Kidney tubule cell (primary cell): ENCODE results near the gene SPINT2.
"Not testable (repeated sequence)": the region's sequence is repeated elsewhere in the genome, so short reads cannot be mapped to it uniquely, and the experiment has no call there.

Experiments
- DNase-seq: peaks from one replicate; pipeline ENCODE4 v3.0.0-alpha.2; 2018; ENCODE audit warnings: low spot score

SPINT2 gene

DNA sequence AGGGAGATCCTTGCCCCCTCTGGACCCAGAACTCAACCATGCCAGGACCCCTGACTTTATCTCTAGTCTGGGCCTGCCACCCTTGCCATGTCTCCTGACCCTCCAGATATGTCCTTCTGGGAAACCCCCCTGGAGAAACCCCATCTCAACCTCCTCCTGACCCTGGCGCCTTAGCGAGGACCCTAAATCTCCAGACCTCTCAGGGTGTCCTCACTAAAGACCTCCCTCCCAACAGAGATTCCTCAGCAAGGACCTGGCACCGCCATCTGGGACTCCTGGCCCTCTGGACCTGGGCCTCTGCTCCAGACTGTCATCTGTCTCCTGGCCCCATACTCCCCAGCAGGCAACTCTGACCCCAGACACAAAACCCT is 56.6 kb downstream of the SPINT2 start:
- DNase-seq = no peak

DNA sequence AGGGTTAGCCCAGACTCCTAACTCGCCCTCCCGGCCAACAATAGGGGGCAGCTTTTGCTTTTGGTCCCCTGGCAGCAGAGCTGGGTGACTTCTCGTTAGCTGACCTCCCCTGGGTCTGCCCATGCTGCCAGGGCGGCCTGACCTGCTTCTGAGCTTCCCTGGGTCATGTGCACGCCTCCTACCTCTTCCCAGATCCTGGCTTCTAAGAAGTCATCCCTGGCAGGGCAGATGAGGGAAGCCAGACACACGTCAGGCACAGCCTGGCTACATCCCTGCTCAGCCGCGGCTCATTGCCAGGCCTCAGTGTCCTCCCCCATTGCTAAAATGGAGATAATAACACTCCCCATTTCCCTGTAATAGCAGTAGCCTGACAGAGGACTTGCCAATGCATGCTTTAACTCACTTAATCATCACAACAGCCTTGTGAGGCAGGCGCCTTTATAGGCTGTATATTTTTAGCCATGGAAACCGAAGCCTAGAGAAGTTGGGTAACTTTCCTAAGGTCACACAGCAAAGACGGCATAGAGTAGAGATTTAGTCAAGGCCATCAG is 57.3 kb downstream of the SPINT2 start:
- DNase-seq = no peak

DNA sequence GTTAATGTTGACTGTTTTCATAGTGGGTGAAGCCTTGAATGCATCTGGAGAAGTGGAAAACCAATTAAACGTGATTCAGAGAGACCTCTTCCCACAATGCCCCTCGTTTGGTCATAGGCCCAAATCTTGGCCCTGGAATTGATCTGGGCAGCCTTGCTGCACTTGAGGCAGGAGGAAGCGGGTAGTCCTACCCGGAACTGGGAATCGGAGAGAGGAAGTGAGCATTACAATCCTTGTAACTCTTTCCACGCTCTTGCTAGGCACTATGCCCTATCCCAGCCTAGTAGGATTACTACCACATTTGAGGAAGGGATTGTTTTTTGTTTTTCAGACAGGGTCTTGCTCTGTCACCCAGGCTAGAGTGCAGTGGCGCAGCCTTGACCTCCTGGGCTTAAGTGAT is 58.9 kb downstream of the SPINT2 start:
- no peak for DNase-seq

DNA sequence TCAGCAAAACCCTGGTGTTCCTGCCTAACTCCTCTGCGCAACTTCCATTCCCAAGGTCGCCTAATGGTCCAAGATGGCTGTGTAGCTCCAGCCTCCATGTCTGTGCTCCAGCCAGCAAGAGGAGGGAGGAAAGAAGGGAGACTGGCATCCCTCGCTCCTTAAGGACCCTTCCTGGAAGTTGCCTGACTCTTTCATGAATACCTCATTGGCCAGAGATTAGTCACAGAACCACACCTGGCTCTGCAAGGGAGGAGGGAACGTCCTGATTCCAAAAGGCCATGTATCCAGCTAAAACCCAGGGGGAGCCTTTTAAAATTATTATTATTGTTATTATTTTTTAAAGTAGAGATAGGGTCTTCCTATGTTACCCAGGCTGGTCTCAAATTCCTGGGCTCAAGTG is 60.1 kb downstream of the SPINT2 start:
- peak; percentile 26 for DNase-seq

DNA sequence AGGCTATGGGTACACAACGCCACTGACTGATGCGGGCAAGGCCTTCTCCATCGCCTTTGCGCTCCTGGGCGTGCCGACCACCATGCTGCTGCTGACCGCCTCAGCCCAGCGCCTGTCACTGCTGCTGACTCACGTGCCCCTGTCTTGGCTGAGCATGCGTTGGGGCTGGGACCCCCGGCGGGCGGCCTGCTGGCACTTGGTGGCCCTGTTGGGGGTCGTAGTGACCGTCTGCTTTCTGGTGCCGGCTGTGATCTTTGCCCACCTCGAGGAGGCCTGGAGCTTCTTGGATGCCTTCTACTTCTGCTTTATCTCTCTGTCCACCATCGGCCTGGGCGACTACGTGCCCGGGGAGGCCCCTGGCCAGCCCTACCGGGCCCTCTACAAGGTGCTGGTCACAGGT is 62.2 kb downstream of the SPINT2 start:
- DNase-seq = no peak

DNA sequence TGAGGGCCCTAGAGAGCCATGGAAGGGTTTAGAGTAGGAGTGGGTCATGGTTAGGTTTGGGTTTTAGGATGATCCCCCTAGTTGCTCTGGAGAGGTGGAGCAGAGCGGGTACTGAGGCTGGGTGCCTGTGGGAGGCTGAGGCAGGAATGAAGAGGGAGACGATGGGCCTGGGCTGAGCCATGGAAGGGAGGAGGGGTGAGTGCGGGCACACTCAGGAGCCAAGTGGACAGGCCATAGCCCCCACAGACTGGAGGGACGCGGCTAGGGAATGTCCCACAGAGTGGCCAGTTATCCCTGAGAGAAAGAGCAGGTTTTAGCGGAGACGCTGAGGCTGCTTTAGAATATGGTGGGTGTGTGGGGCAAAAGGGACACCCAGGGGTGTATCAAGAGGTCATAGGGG is 65.3 kb downstream of the SPINT2 start:
- DNase-seq = no peak

DNA sequence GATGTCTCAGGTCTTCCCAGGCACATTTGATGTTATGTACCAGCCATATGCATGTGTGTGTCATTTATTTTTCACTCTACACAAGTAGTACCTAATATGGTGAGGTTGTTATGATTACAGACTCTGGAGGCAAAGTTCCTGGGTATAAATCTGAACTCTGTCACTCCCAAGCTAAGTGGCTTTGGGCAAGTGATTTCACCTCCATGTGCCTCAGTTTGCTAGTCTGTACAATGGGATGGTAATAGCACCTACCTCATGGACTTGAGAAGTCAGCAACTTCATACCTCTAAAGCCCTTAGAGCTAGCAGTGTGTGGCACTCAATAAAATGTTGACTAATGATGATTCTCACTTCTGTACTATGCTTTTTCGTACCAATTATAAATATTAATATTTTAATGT is 67.4 kb downstream of the SPINT2 start:
- no peak for DNase-seq

DNA sequence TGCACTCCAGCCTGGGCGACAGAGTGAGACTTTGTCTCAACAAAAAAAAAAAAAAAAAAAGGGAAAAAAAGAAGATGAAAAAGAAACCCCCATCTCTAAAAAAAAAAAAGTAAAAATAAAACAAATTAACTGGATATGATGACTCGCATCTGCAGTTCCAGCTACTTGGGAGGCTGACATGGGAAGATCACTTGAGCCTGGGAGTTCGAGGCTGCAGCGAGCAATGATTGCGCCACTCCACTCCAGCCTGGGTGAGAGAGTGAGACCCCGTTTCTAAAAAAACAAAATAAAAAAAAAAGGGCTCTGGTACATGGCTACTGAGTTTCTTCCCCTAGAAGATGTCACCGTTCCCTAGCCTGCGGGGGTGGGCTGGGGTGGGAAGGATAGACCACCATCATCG is 68.9 kb downstream of the SPINT2 start:
- no peak for DNase-seq

DNA sequence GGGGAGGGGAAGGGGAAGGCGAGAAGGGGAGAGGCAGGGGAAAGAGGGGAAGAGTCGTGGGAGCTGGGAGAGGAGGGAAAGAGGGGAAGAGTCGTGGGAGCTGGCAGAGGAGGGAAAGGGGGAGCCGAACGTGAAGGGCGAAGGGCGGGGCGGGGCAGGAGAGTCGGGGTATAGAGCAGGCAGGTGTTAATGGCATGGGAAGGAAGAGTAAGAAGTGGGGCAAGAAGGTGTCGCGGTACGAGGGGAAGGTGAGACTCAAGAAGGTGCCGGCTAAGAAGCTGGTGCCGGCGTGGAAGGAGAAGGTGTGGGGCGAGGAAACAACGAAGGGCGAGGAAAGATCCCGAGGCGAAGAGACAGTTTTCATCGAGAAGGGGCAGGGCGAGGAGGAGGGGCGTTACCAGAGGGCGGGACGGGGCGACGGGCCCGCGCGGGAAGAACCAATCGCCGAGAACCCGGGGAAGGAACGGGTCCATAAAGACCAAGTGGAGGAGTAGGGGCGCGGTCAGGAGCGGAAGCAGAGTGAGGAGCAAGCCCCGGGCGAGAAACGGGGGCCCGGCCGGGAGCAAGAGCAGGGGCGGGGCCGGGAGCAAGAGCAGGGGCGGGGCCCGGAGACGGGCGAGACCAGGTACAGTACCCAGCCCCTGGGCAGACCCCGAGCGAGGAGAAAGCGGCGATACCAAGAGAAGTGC is 71.7 kb downstream of the SPINT2 start:
- DNase-seq = peak; percentile 97

DNA sequence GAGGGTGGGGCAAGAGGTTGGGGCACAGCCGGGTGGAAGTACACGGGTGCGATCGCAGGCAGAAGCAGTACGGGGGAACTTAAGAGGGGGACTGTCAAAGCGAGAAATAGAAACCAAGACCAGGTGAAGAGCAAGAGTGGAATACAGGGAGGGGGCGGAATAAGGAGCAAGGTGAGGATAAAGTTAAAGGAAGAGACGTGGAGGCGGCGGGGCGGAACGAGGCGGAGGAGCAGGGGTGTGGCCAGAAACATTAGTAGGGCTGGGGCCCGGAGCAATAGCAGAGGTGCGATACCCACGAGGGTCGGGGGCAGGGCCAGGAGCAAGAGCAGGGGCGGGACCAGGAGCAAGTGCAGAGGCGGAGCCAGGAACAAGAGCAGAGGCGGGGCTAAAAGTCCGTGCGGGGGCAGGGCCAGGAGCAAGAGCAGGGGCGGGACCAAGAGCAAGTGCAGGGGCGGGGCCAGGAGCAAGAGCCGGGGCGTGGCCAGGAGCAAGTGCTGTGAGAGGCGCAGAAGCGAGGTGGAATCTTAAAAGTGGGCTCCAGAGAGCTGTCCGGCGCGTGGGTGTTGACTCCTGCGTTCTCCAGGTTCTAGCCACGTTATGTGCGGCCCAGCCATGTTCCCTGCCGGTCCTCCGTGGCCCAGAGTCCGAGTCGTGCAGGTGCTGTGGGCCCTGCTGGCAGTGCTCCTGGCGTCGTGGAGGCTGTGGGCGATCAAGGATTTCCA is 72.4 kb downstream of the SPINT2 start:
- DNase-seq = peak; percentile 96

DNA sequence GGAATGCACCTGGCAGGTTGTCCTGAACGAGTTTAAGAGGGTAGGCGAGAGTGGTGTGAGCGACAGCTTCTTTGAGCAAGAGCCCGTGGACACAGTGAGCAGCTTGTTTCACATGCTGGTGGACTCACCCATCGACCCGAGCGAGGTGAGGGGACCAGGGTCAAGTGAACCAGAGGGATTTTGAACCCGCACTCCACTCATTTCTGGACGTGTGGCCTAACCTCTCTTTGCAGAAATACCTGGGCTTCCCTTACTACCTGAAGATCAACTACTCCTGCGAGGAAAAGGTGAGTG is 72.9 kb downstream of the SPINT2 start:
- no peak for DNase-seq

DNA sequence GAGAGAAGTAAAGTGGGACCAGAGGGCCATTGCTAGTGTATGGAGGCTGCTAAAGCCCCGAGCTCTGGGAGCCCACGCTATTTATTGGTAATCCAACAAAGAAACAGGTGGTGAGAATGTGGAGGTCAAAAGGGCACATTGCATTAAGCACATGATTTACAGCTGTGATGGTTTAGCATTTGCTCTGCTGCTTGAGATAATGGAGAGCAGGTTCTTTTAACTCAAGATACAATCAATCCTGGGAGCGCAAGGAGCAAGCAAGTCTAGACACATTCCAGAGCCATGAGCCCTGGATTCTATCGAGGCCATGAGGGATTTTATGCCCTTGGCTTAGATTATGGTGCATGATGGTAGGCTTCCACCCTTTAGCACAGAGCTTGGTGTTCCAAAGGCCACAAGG is 74.6 kb downstream of the SPINT2 start:
- DNase-seq = not testable (repeated sequence)

DNA sequence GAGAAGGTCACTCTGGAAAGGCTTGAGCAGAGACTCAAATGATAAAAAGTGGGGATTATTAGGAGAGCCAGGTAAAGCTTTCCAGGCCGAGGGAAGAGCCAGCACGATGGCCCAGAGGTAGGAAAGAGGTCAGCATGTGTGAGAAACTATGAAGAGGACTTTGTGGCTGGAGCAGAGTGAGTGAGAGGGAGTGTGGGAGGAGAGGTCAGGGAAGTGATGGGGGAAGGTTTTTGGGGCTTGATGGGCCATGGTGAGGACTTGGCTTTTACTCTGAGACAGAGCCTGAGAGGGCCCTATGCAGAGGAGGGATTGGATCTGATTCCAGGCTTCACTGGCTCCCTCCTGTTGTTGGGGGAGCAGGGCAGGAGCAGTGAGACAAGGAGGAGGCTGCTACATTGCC is 76.6 kb downstream of the SPINT2 start:
- DNase-seq = no peak
